H1 (cell line): Measurements from ENCODE around the gene SLC23A2. TPM values are rescaled to one million over a fixed set of nuclear protein-coding genes. Genes with fewer than 3 reads are reported as not detected.

Experiments used
- CTCF ChIA-PET: fragments of 300-600 bp; sonication (Branson Sonifier 250); formaldehyde crosslinking; loops from one replicate; lab custom pipeline; 2021; ENCODE audit not compliant: partially characterized antibody; lab: Charles Lee
- POLR2A ChIA-PET: fragments of 300-600 bp; sonication (Branson Sonifier 250); formaldehyde crosslinking; loops from one replicate; lab custom pipeline; 2021; ENCODE audit warnings: inconsistent platforms; ENCODE audit not compliant: partially characterized antibody; lab: Charles Lee
- DNase-seq, 2 experiments: peaks; one replicate each; pipeline versions ENCODE4 v3.0.0 to v3.0.0-alpha.2; 2010 to 2022; ENCODE audit warnings: low spot score in 2 of 2, low read depth in 1 of 2, mixed read lengths in 1 of 2
- FAIRE-seq: peaks from 2 replicates; lab custom pipeline; 2011; peaks lifted over from hg19 to GRCh38; lab: Jason Lieb, UNC
- H2AFZ ChIP-seq: 2 replicates; pipeline ENCODE4 v1.8.1; 2012; ENCODE audit warnings: low read length, inconsistent platforms
- H2AK5ac ChIP-seq: 2 replicates; pipeline ENCODE4 v1.6.1; 2013; ENCODE audit warnings: low read depth, low read length
- H2BK120ac ChIP-seq: replicated peaks from 2 replicates; pipeline ENCODE3; 2013; ENCODE audit warnings: low read depth, low read length, inconsistent platforms
- H2BK12ac ChIP-seq: 2 replicates; pipeline ENCODE4 v1.6.1; 2013; ENCODE audit warnings: low read depth, low read length
- H2BK15ac ChIP-seq: 2 replicates; pipeline ENCODE4 v1.6.1; 2013; ENCODE audit warnings: low read length
- H2BK20ac ChIP-seq: 2 replicates; pipeline ENCODE4 v1.6.1; 2013; ENCODE audit warnings: low read length
- H2BK5ac ChIP-seq: 2 replicates; pipeline ENCODE4 v1.6.1; 2013; ENCODE audit warnings: low read depth, low read length
- H3K14ac ChIP-seq: 2 replicates; pipeline ENCODE4 v1.6.1; 2013; ENCODE audit warnings: inconsistent platforms; ENCODE audit not compliant: insufficient read length
- H3K18ac ChIP-seq: 2 replicates; pipeline ENCODE4 v1.6.1; 2013; ENCODE audit warnings: low read length; ENCODE audit errors: extremely low read depth
- H3K23ac ChIP-seq: 2 replicates; pipeline ENCODE4 v1.6.1; 2013; ENCODE audit warnings: inconsistent platforms; ENCODE audit not compliant: insufficient read length
- H3K23me2 ChIP-seq: 2 replicates; pipeline ENCODE4 v1.6.1; 2013; ENCODE audit warnings: low read depth, low read length
- H3K27ac ChIP-seq: 2 replicates; pipeline ENCODE4 v1.6.1; 2011; ENCODE audit warnings: low read depth, low read length, inconsistent platforms
- H3K27me3 ChIP-seq, 4 experiments: replicated peaks in 1 of 4; 1 replicate in 1 of 4; 2 replicates in 3 of 4; pipeline versions ENCODE4 v1.6.1 to v1.8.1; 2011 to 2013; ENCODE audit warnings: low read length in 3 of 4, mild to moderate bottlenecking in 3 of 4, inconsistent platforms in 2 of 4, mixed read lengths in 2 of 4, moderate library complexity in 1 of 4; ENCODE audit not compliant: control insufficient read depth in 3 of 4, insufficient read depth in 3 of 4; ENCODE audit errors: extremely low read depth in 1 of 4
- H3K36me3 ChIP-seq, 4 experiments: 2 replicates each; pipeline versions ENCODE4 v1.6.1 to v1.8.1; 2011 to 2013; ENCODE audit warnings: mild to moderate bottlenecking in 4 of 4, low read length in 3 of 4, moderate library complexity in 2 of 4, control low read depth in 1 of 4, inconsistent platforms in 1 of 4; ENCODE audit not compliant: insufficient read depth in 4 of 4, control insufficient read depth in 2 of 4
- H3K4ac ChIP-seq: replicated peaks from 2 replicates; pipeline ENCODE3; 2013; ENCODE audit warnings: low read length, low read depth, mixed read lengths, inconsistent platforms; ENCODE audit not compliant: insufficient read length
- H3K4me1 ChIP-seq, 4 experiments: replicated peaks in 1 of 4; 1 replicate in 1 of 4; 2 replicates in 3 of 4; pipeline versions ENCODE4 v1.6.1 to v1.8.1; 2011 to 2013; ENCODE audit warnings: low read length in 3 of 4, inconsistent platforms in 2 of 4, mixed read lengths in 1 of 4; ENCODE audit not compliant: insufficient read depth in 4 of 4, control insufficient read depth in 3 of 4
- H3K4me2 ChIP-seq, 2 experiments: 2 replicates each; pipeline versions ENCODE4 v1.6.1 to v1.8.1; 2011 to 2013; ENCODE audit warnings: low read depth in 2 of 2, low read length in 2 of 2, control low read depth in 1 of 2, inconsistent platforms in 1 of 2, mild to moderate bottlenecking in 1 of 2; ENCODE audit not compliant: insufficient read depth in 1 of 2
- H3K4me3 ChIP-seq, 4 experiments: fragments of 200-600, 300-600 bp in 1 of 4; sonication (generic), shearing (Covaris generic), sonication (Bioruptor Twin) in 1 of 4; 2 replicates each; pipeline versions ENCODE4 v1.5.1 to v1.8.1; 2011 to 2016; ENCODE audit warnings: low read length in 4 of 4, low read depth in 3 of 4, control low read depth in 2 of 4, inconsistent platforms in 2 of 4, mild to moderate bottlenecking in 2 of 4, mixed read lengths in 1 of 4, moderate library complexity in 1 of 4; ENCODE audit not compliant: insufficient read depth in 2 of 4; ENCODE audit errors: extremely low read depth in 1 of 4
- H3K56ac ChIP-seq: replicated peaks from 2 replicates; pipeline ENCODE3; 2013; ENCODE audit warnings: low read depth, mild to moderate bottlenecking, mixed read lengths, low read length, inconsistent platforms; ENCODE audit not compliant: insufficient read length
- H3K79me1 ChIP-seq: 2 replicates; pipeline ENCODE4 v1.6.1; 2013; ENCODE audit warnings: low read depth, low read length, control low read depth
- H3K79me2 ChIP-seq, 2 experiments: 2 replicates each; pipeline versions ENCODE4 v1.6.1 to v1.8.1; 2012 to 2013; ENCODE audit warnings: low read length in 2 of 2, mild to moderate bottlenecking in 2 of 2, inconsistent platforms in 1 of 2; ENCODE audit not compliant: insufficient read depth in 2 of 2, control insufficient read depth in 1 of 2
- H3K9ac ChIP-seq, 4 experiments: replicated peaks in 1 of 4; 1 replicate in 1 of 4; 2 replicates in 3 of 4; pipeline versions ENCODE4 v1.6.1 to v1.8.1; 2011 to 2013; ENCODE audit warnings: low read depth in 3 of 4, low read length in 3 of 4, control low read depth in 2 of 4, mild to moderate bottlenecking in 2 of 4, moderate library complexity in 2 of 4, inconsistent platforms in 1 of 4; ENCODE audit errors: extremely low read depth in 1 of 4
- H3K9me3 ChIP-seq, 2 experiments: 2 replicates each; pipeline versions ENCODE4 v1.6.1 to v1.8.1; 2012 to 2013; ENCODE audit warnings: mild to moderate bottlenecking in 2 of 2, moderate library complexity in 2 of 2, control low read depth in 1 of 2, inconsistent platforms in 1 of 2, low read depth in 1 of 2, low read length in 1 of 2, mixed read lengths in 1 of 2; ENCODE audit not compliant: insufficient read depth in 2 of 2
- H4K20me1 ChIP-seq, 2 experiments: replicated peaks in 1 of 2; 2 replicates each; pipeline versions ENCODE3 to v1.8.1; 2011 to 2013; ENCODE audit warnings: inconsistent platforms in 2 of 2, low read length in 2 of 2, mild to moderate bottlenecking in 1 of 2; ENCODE audit not compliant: insufficient read depth in 2 of 2, control insufficient read depth in 1 of 2
- H4K5ac ChIP-seq: 2 replicates; pipeline ENCODE4 v1.6.1; 2013; ENCODE audit warnings: low read length, low read depth, mixed read lengths, inconsistent platforms; ENCODE audit not compliant: insufficient read length
- H4K8ac ChIP-seq: 2 replicates; pipeline ENCODE4 v1.8.0; 2013; ENCODE audit warnings: mild to moderate bottlenecking, moderate library complexity, low read length, inconsistent platforms; ENCODE audit not compliant: insufficient read depth; ENCODE audit errors: extremely low read depth
- H4K91ac ChIP-seq: replicated peaks from 2 replicates; pipeline ENCODE3; 2013; ENCODE audit warnings: low read length, mixed read lengths, inconsistent platforms; ENCODE audit not compliant: insufficient read length
- CHD2 ChIP-seq: IDR thresholded peaks from 2 replicates; pipeline ENCODE4 v1.6.1; 2012; ENCODE audit warnings: low read length, improper control_type of control experiment
- GTF2F1 ChIP-seq: IDR thresholded peaks from 2 replicates; pipeline ENCODE4 v1.6.1; 2012; ENCODE audit warnings: low read depth, low read length, improper control_type of control experiment, borderline replicate concordance
- HDAC6 ChIP-seq: IDR thresholded peaks from one replicate; pipeline ENCODE4 v1.7.1; 2012; ENCODE audit warnings: low read depth, mild to moderate bottlenecking, inconsistent platforms, low read length, moderate library complexity
- JUN ChIP-seq: IDR thresholded peaks from 2 replicates; pipeline ENCODE4 v1.6.1; 2011; ENCODE audit warnings: low read depth, mild to moderate bottlenecking, improper control_type of control experiment, low read length
- MAFK ChIP-seq: IDR thresholded peaks from 2 replicates; pipeline ENCODE4 v1.6.1; 2012; ENCODE audit warnings: low read depth, mild to moderate bottlenecking, improper control_type of control experiment, low read length
- MAX ChIP-seq: IDR thresholded peaks from 2 replicates; pipeline ENCODE4 v1.6.1; 2012; ENCODE audit warnings: inconsistent platforms
- NANOG ChIP-seq: IDR thresholded peaks from 2 replicates; pipeline ENCODE4 v1.6.1; 2011; ENCODE audit warnings: low read length, low read depth, mild to moderate bottlenecking, inconsistent platforms; ENCODE audit not compliant: insufficient read depth, poor library complexity, severe bottlenecking
- POLR2A ChIP-seq, 2 experiments: IDR thresholded peaks; 1 replicate in 1 of 2; 2 replicates in 1 of 2; pipeline ENCODE4 v1.6.1; 2011; ENCODE audit warnings: low read depth in 2 of 2, low read length in 2 of 2, mild to moderate bottlenecking in 2 of 2; ENCODE audit errors: control extremely low read depth in 1 of 2
- RNF2 ChIP-seq: fragments of 200-900, 300-1000 bp; sonication (generic); IDR thresholded peaks from 2 replicates; pipeline ENCODE4 v1.7.1; 2016; ENCODE audit warnings: borderline replicate concordance, low read depth, mild to moderate bottlenecking, antibody characterized with exemption, low read length; ENCODE audit not compliant: poor library complexity, severe bottlenecking; ENCODE audit errors: missing control alignments
- SIN3A ChIP-seq, 2 experiments: IDR thresholded peaks in 1 of 2; conservative IDR thresholded peaks in 1 of 2; 2 replicates each; pipeline ENCODE4 v1.6.1; 2011 to 2012; ENCODE audit warnings: low read length in 2 of 2, improper control_type of control experiment in 1 of 2, low read depth in 1 of 2, mild to moderate bottlenecking in 1 of 2
- USF2 ChIP-seq: IDR thresholded peaks from 2 replicates; pipeline ENCODE4 v1.6.1; 2011; ENCODE audit warnings: low read length, improper control_type of control experiment
- YY1 ChIP-seq: IDR thresholded peaks from 2 replicates; pipeline ENCODE4 v1.6.1; 2011; ENCODE audit warnings: low read depth, mild to moderate bottlenecking, low read length
- WGBS, 2 experiments: shearing (Covaris generic) in 1 of 2; methylation state at CpG; one replicate each; pipeline versions ENCODE4 v1.1.6 to v1.1.7; 2013 to 2015; ENCODE audit warnings: low lambda C conversion rate in 2 of 2, mixed read lengths in 2 of 2, inconsistent platforms in 1 of 2, low coverage in 1 of 2, missing lambda C conversion rate in 1 of 2; ENCODE audit not compliant: insufficient replicate concordance in 2 of 2, insufficient coverage in 1 of 2, insufficient read length in 1 of 2; ENCODE audit errors: extremely low coverage in 1 of 2, missing lambda C conversion rate in 1 of 2; 5-methylcytosine and 5-hydroxymethylcytosine counted together
- polyA plus RNA-seq, 7 experiments: library from polyadenylated mRNA; depleted of rRNA in 3 of 7; stranded (reverse) in 5 of 7; unstranded in 2 of 7; fragments of >200 nt in 5 of 7; fragments of 200-250 nt in 2 of 7; gene quantifications; 1 replicate in 5 of 7; 2 replicates in 1 of 7; 4 replicates in 1 of 7; pipeline versions ENCODE4 v1.2.1 to v1.2.3, GENCODE V29; 2011 to 2013; ENCODE audit warnings: missing spikeins in 2 of 7, mixed read lengths in 2 of 7
- total RNA-seq: library from RNA; stranded (reverse); fragmentation: NEBNext Ultra II Directional; extraction: Animal tissue kit (Norgen Biotek cat#: 25700); gene quantifications from 2 replicates; pipeline ENCODE4 v1.2.1, GENCODE V29; 2021

Gene SLC23A2
- total and polyA plus RNA-seq, 2 of the 8 experiments (the other 6 are each of a cell fraction or from before 2014, with no cell fraction given), result 17.0 to 18.6 TPM

GRCh38 chr20:4989570-4989969 is 11.7 kb downstream of the SLC23A2 start:
- CTCF ChIA-PET, result interaction anchor here (0.8 to 1.7 kb wide), 2 partner anchors 9 to 11 kb away, joined by 3 to 6 read pairs; partner anchors contain the start of gene SLC23A2
- H2BK20ac ChIP-seq, result no peak overlapping the region
- H3K27ac ChIP-seq, result no peak overlapping the region
- POLR2A ChIA-PET, result interaction anchor here (0.6 to 1.6 kb wide), 3 partner anchors 9 to 42 kb away, joined by 3 to 4 read pairs (median 3); no protein-coding TSS in a partner anchor
- DNase-seq, result no peak
- no peak overlapping the region for H2AK5ac ChIP-seq
- H2BK120ac ChIP-seq, result no peak overlapping the region
- H3K9me3 ChIP-seq, result no peaks in the 10 kb centered on the region
- no peaks in the 10 kb centered on the region for H3K27me3 ChIP-seq
- peak overlapping the region in 1 of 2 experiments; percentile 41; a peak in 1 of 4 replicates for H3K4me2 ChIP-seq
- no peak overlapping the region for H2BK12ac ChIP-seq
- no peak overlapping the region for H3K14ac ChIP-seq
- peaks cover 3 to 9% (median 3%) of the 10 kb centered on the region in 4 experiments; a peak in 4 of 7 replicates for H3K4me1 ChIP-seq
- H3K23ac ChIP-seq, result no peak overlapping the region
- no peaks in the 10 kb centered on the region for H4K20me1 ChIP-seq
- H4K8ac ChIP-seq, result no peak overlapping the region
- no peak overlapping the region for H2BK5ac ChIP-seq
- no peak overlapping the region for H2AFZ ChIP-seq
- H4K5ac ChIP-seq, result no peak overlapping the region
- H3K18ac ChIP-seq, result no peak overlapping the region
- H3K56ac ChIP-seq, result no peak overlapping the region
- H3K4me3 ChIP-seq, result no peak overlapping the region
- FAIRE-seq, result no peak
- no peaks in the 10 kb centered on the region for H3K36me3 ChIP-seq
- H3K79me1 ChIP-seq, result no peaks in the 10 kb centered on the region; the same call in 1 of the 2 replicates
- H3K4ac ChIP-seq, result no peak overlapping the region
- 56% methylated on average over 5 of the region's 5 CpGs; no CpG with 5 or more reads in 1 of the 2 experiments for WGBS, 2 experiments
- H3K23me2 ChIP-seq, result no peaks in the 10 kb centered on the region
- no peak overlapping the region for H2BK15ac ChIP-seq
- H3K79me2 ChIP-seq, result peaks cover 0 to 7% of the 10 kb centered on the region in 2 experiments; a peak in 2 of 4 replicates
- peak overlapping the region; percentile 34 for H4K91ac ChIP-seq
- H3K9ac ChIP-seq, result no peak overlapping the region; a peak in 1 of 7 replicates
- no peak for TF ChIP-seq RNF2
- no peak for TF ChIP-seq JUN
- TF ChIP-seq MAFK, result no peak
- TF ChIP-seq NANOG, result no peak
- no peak for TF ChIP-seq SIN3A (conservative IDR thresholded peaks at IDR 0.05 in 1 of 2, IDR thresholded peaks at IDR 0.05 in 1 of 2; ENCODE audit: low read depth in 1 of 2, low read length in 2 of 2)
- TF ChIP-seq HDAC6, result no peak
- TF ChIP-seq YY1, result no peak
- no peak for TF ChIP-seq MAX
- TF ChIP-seq CHD2, result no peak
- no peak for TF ChIP-seq POLR2A (IDR thresholded peaks at IDR 0.05; ENCODE audit: control extremely low read depth in 1 of 2, low read depth in 2 of 2, low read length in 2 of 2)
- no peak for TF ChIP-seq USF2
- no peak for TF ChIP-seq GTF2F1
